Stimulated activated CD8-positive, alpha-beta memory T cell treated with anti-CD3 and anti-CD28 coated beads, Interleukin-12 subunit alpha, Interleukin-12 subunit beta, amount 100 ng/mL, for 24 hours (primary cell): ENCODE results near the gene IL17RA.
A peak's percentile ranks its signal among the peaks of the same experiment; 100 is the strongest.

Source experiments
- DNase-seq: peaks from one replicate; pipeline ENCODE4 v3.0.0-alpha.2; 2020; ENCODE audit errors: extremely low read depth

IL17RA gene

DNA sequence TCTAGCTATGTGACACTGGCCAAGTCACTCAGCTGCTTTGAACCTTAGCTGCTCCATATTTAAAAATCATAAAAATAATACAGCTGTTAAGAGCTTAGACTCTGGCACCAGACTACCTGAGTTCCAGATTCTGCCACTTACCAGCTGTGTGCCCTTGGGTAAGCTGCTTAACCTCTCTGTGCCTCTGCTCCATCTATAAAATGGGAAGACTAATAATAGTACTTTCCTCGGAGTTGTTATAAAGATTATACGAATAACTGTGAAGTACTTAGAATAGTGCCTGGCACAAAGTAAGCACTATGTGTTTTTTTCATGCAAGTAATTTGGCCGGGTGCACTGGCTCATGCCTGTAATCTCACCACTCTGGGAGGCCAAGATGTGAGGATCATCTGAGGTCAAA lies 72.9 kb downstream of the IL17RA start:
- DNase-seq = no peak

- no peak for DNase-seq
These were observed 73.4 kb downstream of the IL17RA start for GRCh38 chr22:17158176-17158567.

GRCh38 chr22:17158568-17159503 lies 74.0 kb downstream of the IL17RA start, which contains the start of gene HDHD5:
Gene HDHD5 (minus strand): TSS chr22:17159277. CDS start chr22:17159251, 26 bp downstream.
- DNase-seq = peak; percentile 74

DNA sequence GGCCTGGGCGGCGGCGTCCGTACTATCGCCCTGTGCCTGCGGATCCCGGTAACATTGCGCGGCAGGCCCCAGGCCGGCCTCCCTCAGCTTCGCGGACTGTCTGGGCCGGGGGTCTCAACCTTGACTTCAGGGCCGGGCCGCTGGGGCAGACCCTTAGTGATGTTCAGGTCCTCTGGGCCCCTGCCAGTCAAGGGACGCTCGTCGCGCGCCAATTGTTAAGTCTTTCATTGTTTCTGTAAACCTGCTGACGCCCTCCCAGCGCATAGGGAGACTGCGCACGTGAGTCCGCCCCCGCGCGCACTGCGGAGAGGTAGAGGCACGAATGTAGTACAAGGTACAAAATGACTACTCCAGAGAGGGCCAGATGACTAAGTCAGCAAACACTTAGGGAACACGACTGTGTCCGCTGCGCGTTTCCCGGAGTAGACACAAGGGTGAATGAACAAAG lies 74.7 kb downstream of the IL17RA start:
- no peak for DNase-seq

- no peak for DNase-seq
These were observed 77.2 kb downstream of the IL17RA start for GRCh38 chr22:17161991-17162390.

GRCh38 chr22:17162731-17163130 lies 77.9 kb downstream of the IL17RA start:
- DNase-seq = no peak

- no peak for DNase-seq
These were observed 79.7 kb downstream of the IL17RA start for GRCh38 chr22:17164392-17165024.
